Measurements from ENCODE around the gene CDK10.
A peak's percentile ranks its signal among the peaks of the same experiment; 100 is the strongest.

Gene CDK10

DNA sequence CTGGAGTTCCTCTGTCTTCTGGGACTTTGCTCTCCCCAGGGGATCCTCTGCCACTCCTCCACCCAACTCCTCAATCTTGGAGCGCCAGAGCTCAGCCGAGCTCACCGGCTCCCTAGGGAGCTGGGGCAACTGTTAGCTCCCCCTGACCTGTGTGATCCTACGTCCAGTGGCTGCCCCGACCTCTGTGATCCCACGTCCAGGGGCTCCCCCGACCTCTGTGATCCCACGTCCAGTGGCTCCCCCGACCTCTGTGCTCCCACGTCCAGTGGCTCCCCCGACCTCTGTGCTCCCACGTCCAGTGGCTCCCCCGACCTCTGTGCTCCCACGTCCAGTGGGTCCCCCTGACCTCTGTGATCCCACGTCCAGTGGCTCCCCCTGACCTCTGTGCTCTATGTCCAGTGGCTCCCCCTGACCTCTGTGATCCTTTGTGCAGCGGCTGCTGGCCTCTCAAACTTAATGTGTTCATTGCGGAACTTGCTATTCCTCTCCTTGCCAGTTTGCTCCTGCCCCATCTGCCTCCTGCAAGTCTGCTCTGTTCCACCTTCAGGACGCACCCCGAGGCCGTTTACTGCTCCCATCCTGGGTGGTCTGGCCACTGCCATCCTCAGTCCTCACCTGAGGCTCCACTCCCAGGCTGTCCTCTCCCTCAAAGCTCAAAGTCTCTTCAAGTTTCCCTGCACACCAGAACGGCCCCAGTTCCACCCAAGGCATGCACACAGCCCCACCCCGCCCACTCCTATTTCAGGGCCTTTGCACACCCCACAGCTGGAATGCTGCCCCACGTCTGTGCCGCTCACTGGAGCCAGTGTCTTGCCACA, 31.4 kb downstream of the CDK10 start:
- CTCF ChIA-PET = interaction anchor here (0.7 to 2.0 kb wide), 2 partner anchors 12 to 17 kb away, joined by 3 to 5 read pairs; no protein-coding TSS in a partner anchor
- no peak for DNase-seq (ENCODE audit: low spot score)

GRCh38 chr16:89720551-89720812, 34.0 kb downstream of the CDK10 start:
- CTCF ChIA-PET = interaction anchor here (1.0 to 1.2 kb wide), 2 partner anchors 15 to 21 kb away, joined by 3 read pairs; no protein-coding TSS in a partner anchor
- TF ChIP-seq CTCF (conservative IDR thresholded peaks at IDR 0.05; ENCODE audit: low read depth) = no peak
- peak overlapping the region; percentile 97 for H3K27ac ChIP-seq
- POLR2A ChIA-PET (ENCODE audit: low non-redundant PET) = no interaction called here
- DNase-seq (ENCODE audit: low spot score) = no peak

More for the DNA sequence above, 31.4 kb downstream of the CDK10 start:
- POLR2A ChIA-PET (ENCODE audit: low non-redundant PET) = no interaction called here
- peak overlapping the region; percentile 97 for H3K27ac ChIP-seq
- no peak for TF ChIP-seq CTCF (conservative IDR thresholded peaks at IDR 0.05; ENCODE audit: low read depth)

- peak; percentile 67 for DNase-seq (ENCODE audit: low spot score)
- ChIA-PET CTCF (interaction anchor here (1.0 to 1.2 kb wide), 2 partner anchors 15 to 21 kb away, joined by 3 read pairs; no protein-coding TSS in a partner anchor), POLR2A (ENCODE audit: low non-redundant PET) (no interaction called here)
- H3K27ac ChIP-seq = peak within 1 kb of the TSS; percentile 97
- TF ChIP-seq CTCF (conservative IDR thresholded peaks at IDR 0.05; ENCODE audit: low read depth) = no peak
Measured at GRCh38 chr16:89720813-89721545, 34.5 kb downstream of the CDK10 start, which contains the start of the genes VPS9D1 and ZNF276. Gene VPS9D1, minus strand, starts transcription at chr16:89720898. Its CDS starts 37 bp downstream, at chr16:89720861. Gene ZNF276, plus strand, starts transcription at chr16:89721537. Its CDS starts 104 bp downstream, at chr16:89721641.

DNA sequence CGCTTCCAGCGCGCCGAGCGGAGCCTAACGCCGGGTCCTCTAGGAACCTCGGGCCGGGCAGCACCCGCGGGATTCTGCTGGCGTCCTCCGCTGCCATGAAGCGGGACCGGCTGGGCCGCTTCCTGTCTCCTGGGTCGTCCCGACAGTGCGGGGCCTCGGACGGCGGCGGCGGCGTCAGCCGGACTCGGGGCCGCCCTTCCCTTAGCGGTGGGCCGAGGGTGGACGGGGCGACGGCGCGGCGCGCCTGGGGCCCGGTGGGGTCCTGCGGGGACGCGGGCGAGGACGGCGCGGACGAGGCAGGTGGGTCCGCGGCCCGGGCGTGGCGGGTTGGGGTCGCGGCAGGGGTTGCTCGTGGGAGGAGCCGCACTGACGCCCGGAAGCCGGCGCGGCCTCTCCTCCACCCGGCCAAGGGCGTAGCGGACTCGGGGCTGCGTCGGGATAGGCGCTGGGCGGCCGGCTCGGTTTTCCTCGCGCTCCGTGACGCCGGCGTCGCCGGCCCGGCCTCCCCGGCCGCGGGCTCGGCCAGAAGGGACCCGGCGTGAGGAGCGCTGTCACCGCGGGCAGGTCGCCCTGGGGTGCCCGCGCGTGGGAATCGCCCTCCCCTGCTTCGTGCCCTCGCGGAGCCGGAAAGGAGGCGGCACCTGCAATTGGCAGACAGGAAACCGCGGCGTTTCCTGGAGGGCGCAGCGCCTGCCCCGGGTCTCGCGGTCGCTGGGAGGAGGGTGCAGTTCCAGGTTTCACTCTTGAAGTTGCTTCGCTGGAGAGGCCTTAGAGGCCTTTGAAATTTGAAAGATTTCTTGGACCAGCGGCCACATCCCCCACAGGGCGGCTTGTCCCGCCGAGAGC, 35.3 kb downstream of the CDK10 start:
- DNase-seq (ENCODE audit: low spot score) = no peak
- CTCF ChIA-PET = no interaction called here
- peak overlapping the region; percentile 97 for H3K27ac ChIP-seq
- no peak for TF ChIP-seq CTCF (conservative IDR thresholded peaks at IDR 0.05; ENCODE audit: low read depth)
- POLR2A ChIA-PET (ENCODE audit: low non-redundant PET) = no interaction called here

- H3K27ac ChIP-seq = peak overlapping the region; percentile 97
- TF ChIP-seq CTCF (conservative IDR thresholded peaks at IDR 0.05; ENCODE audit: low read depth) = no peak
- peak; percentile 55 for DNase-seq (ENCODE audit: low spot score)
- ChIA-PET CTCF (no interaction called here), POLR2A (ENCODE audit: low non-redundant PET) (interaction anchor here (0.5 to 0.8 kb wide), 3 partner anchors 22 to 156 kb away, joined by 3 read pairs; partner anchors contain the start of gene TCF25)
Measured at GRCh38 chr16:89722392-89723278, 36.1 kb downstream of the CDK10 start.

Measured in RWPE1 (cell line).